IPS-NIHi11 (cell line): ENCODE data around the gene TBCB.
"Not testable (repeated sequence)": the region's sequence is repeated elsewhere in the genome, so short reads cannot be mapped to it uniquely, and the experiment has no call there.

Experiments used
- DNase-seq: peaks from one replicate; pipeline ENCODE4 v3.0.0; 2012; ENCODE audit warnings: mixed read lengths, low spot score

TBCB gene

DNA sequence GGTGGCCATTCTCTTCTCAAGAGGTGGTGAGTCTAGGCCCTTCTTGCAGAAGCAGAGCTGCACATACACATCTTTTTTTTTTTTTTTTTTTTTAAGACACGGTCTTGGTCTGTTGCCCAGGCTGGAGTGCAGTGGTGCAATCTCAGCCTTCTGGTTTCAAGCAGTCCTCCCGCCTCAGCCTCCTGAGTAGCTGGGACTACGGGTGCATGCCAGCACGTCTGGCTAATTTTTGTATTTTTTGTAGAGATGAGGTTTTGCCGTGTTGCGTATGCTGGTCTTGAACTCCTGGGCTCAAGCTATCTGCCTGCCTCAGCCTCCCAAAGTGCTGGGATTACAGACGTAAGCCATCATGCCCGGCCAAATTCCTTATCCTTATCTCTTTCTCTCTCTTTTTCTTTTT is 58.6 kb downstream of the TBCB start:
- DNase-seq = not testable (repeated sequence)
